Measurements from ENCODE around the gene BRF1. TPM values are rescaled to one million over a fixed set of nuclear protein-coding genes. Genes with fewer than 3 reads are reported as not detected.

Gene BRF1
- total and polyA plus RNA-seq, 2 of the 8 experiments (the other 6 are each of a cell fraction or from before 2014, with no cell fraction given), result 7.7 to 18.3 TPM

DNA sequence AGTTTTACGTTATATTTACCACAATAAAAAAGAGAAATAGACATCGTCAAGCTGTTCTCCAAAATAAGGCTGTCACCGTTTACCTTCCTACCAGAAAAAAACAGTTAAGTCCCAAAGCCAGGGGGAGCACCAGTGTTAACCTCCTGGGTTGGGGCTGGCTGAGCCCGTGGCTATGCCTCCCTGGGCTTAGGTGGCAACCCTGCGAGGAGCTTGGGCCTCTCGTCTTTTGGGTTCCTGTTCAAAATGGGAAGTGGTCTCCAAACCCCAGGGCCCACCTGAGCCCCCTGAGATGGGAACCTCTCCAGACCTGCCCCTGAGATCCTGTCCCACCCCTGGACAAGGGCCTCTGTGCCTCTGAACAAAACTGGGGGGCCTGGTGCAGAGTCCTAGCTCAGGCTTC is 36.6 kb upstream of the BRF1 start:
- H2AFZ ChIP-seq (ENCODE audit: low read length), result no peak overlapping the region
- no peak overlapping the region for H2BK12ac ChIP-seq (ENCODE audit: low read depth, low read length)
- no peak overlapping the region for H2BK120ac ChIP-seq (replicated peaks; ENCODE audit: low read depth, low read length)
- H3K79me2 ChIP-seq (ENCODE audit: control insufficient read depth in 1 of 2, insufficient read depth in 2 of 2, low read length in 2 of 2), result peaks cover 0 to 46% of the 10 kb centered on the region in 2 experiments; a peak in 2 of 4 replicates
- peaks cover 18 to 44% of the 10 kb centered on the region in 2 experiments for H4K20me1 ChIP-seq (replicated peaks in 1 of 2; ENCODE audit: control insufficient read depth in 1 of 2, insufficient read depth in 2 of 2, low read length in 2 of 2)
- no peak overlapping the region for H3K18ac ChIP-seq (ENCODE audit: extremely low read depth, low read length)
- no peak overlapping the region for H4K91ac ChIP-seq (replicated peaks; ENCODE audit: insufficient read length, low read length)
- H3K79me1 ChIP-seq (ENCODE audit: low read depth, low read length), result peaks cover 26% of the 10 kb centered on the region
- no peaks in the 10 kb centered on the region for H3K23me2 ChIP-seq (ENCODE audit: low read depth, low read length)
- no peak overlapping the region for H2AK5ac ChIP-seq (ENCODE audit: low read depth, low read length)
- WGBS, 2 experiments (ENCODE audit: extremely low coverage in 1 of 2, insufficient coverage in 1 of 2, insufficient read length in 1 of 2, insufficient replicate concordance in 2 of 2, low coverage in 1 of 2, low lambda C conversion rate in 2 of 2, missing lambda C conversion rate in 1 of 2), result 87% methylated on average over 6 of the region's 6 CpGs; no CpG with 5 or more reads in 1 of the 2 experiments
- H3K56ac ChIP-seq (replicated peaks; ENCODE audit: insufficient read length, low read depth, low read length), result no peak overlapping the region
- no peak overlapping the region for H3K23ac ChIP-seq (ENCODE audit: insufficient read length)
- no peak overlapping the region for H3K14ac ChIP-seq (ENCODE audit: insufficient read length)
- H3K4me3 ChIP-seq (ENCODE audit: extremely low read depth in 1 of 4, insufficient read depth in 2 of 4, low read depth in 3 of 4, low read length in 4 of 4), result no peak overlapping the region
- no peaks in the 10 kb centered on the region for H3K36me3 ChIP-seq (ENCODE audit: control insufficient read depth in 2 of 4, insufficient read depth in 4 of 4, low read length in 3 of 4)
- no peak overlapping the region for H3K9ac ChIP-seq (replicated peaks in 1 of 4; ENCODE audit: extremely low read depth in 1 of 4, low read depth in 3 of 4, low read length in 3 of 4)
- FAIRE-seq (no peak), DNase-seq (ENCODE audit: low read depth in 1 of 2, low spot score in 2 of 2) (no peak)
- H2BK20ac ChIP-seq (ENCODE audit: low read length), result no peak overlapping the region
- POLR2A ChIA-PET (ENCODE audit: partially characterized antibody), result interaction anchor here (0.8 kb wide), 1 partner anchor 9 kb away, joined by 4 read pairs; no protein-coding TSS in a partner anchor
- CTCF ChIA-PET (ENCODE audit: partially characterized antibody), result interaction anchor here (0.8 to 1.1 kb wide), 2 partner anchors 19 to 46 kb away, joined by 3 read pairs; no protein-coding TSS in a partner anchor
- peaks cover 0 to 8% (median 1%) of the 10 kb centered on the region in 4 experiments; a peak in 3 of 7 replicates for H3K4me1 ChIP-seq (replicated peaks in 1 of 4; ENCODE audit: control insufficient read depth in 3 of 4, insufficient read depth in 4 of 4, low read length in 3 of 4)
- H4K8ac ChIP-seq (ENCODE audit: extremely low read depth, insufficient read depth, low read length), result no peak overlapping the region
- no peak overlapping the region for H3K4me2 ChIP-seq (ENCODE audit: insufficient read depth in 1 of 2, low read depth in 2 of 2, low read length in 2 of 2)
- no peaks in the 10 kb centered on the region for H3K27me3 ChIP-seq (replicated peaks in 1 of 4; ENCODE audit: control insufficient read depth in 3 of 4, extremely low read depth in 1 of 4, insufficient read depth in 3 of 4, low read length in 3 of 4)
- no peak overlapping the region for H2BK15ac ChIP-seq (ENCODE audit: low read length)
- H4K5ac ChIP-seq (ENCODE audit: insufficient read length, low read depth, low read length), result no peak overlapping the region
- H3K9me3 ChIP-seq (ENCODE audit: insufficient read depth in 2 of 2, low read depth in 1 of 2, low read length in 1 of 2), result no peaks in the 10 kb centered on the region
- no peak overlapping the region for H2BK5ac ChIP-seq (ENCODE audit: low read depth, low read length)
- no peak overlapping the region for H3K4ac ChIP-seq (replicated peaks; ENCODE audit: insufficient read length, low read depth, low read length)
- no peak overlapping the region for H3K27ac ChIP-seq (ENCODE audit: low read depth, low read length)
- TF ChIP-seq CREB1 (IDR thresholded peaks at IDR 0.05) (no peak), ATF3 (IDR thresholded peaks at IDR 0.05; ENCODE audit: insufficient read depth, low read depth, low read length) (no peak), CBX8 (IDR thresholded peaks at IDR 0.05; ENCODE audit: borderline replicate concordance, low read depth, low read length) (no peak), BACH1 (IDR thresholded peaks at IDR 0.05; ENCODE audit: low read length) (no peak), SUZ12 (IDR thresholded peaks at IDR 0.05; ENCODE audit: low read length) (no peak), RNF2 (IDR thresholded peaks at IDR 0.05; ENCODE audit: borderline replicate concordance, low read depth, low read length, missing control alignments, poor library complexity, severe bottlenecking) (no peak), SP4 (IDR thresholded peaks at IDR 0.05; ENCODE audit: low read length) (no peak), ATF2 (IDR thresholded peaks at IDR 0.05; ENCODE audit: low read length) (no peak), CBX5 (IDR thresholded peaks at IDR 0.05; ENCODE audit: low read depth, low read length) (no peak), GABPA (IDR thresholded peaks at IDR 0.05; ENCODE audit: borderline replicate concordance, insufficient read depth, low read length) (no peak)
